Hepatocyte (in vitro differentiated cells): ENCODE measurements around the gene GRB10. TPM values are rescaled to one million over a fixed set of nuclear protein-coding genes. Genes with fewer than 3 reads are reported as not detected.

Source experiments
- DNase-seq: peaks from one replicate; pipeline ENCODE4 v3.0.0-alpha.2; 2016; ENCODE audit warnings: low spot score
- H2AFZ ChIP-seq: fragments of 200-600 bp; sonication (generic); 2 replicates; pipeline ENCODE4 v1.6.0; 2016; ENCODE audit warnings: antibody characterized with exemption, mild to moderate bottlenecking
- H3K27ac ChIP-seq: fragments of 200-600 bp; sonication (generic); 2 replicates; pipeline ENCODE4 v1.5.1; 2016; ENCODE audit warnings: mild to moderate bottlenecking
- H3K27me3 ChIP-seq: fragments of 200-600 bp; sonication (generic); 2 replicates; pipeline ENCODE4 v1.6.1; 2016
- H3K36me3 ChIP-seq: fragments of 200-600 bp; sonication (generic); replicated peaks from 2 replicates; pipeline ENCODE4 v1.5.1; 2016; ENCODE audit warnings: low read depth; ENCODE audit not compliant: insufficient read depth
- H3K4me1 ChIP-seq: fragments of 200-600 bp; sonication (generic); 2 replicates; pipeline ENCODE4 v1.5.1; 2016; ENCODE audit warnings: mild to moderate bottlenecking, moderate library complexity; ENCODE audit not compliant: insufficient read depth
- H3K4me2 ChIP-seq: fragments of 200-600 bp; sonication (generic); 2 replicates; pipeline ENCODE4 v1.6.0; 2016
- H3K4me3 ChIP-seq: fragments of 200-600 bp; sonication (generic); 2 replicates; pipeline ENCODE4 v1.5.1; 2016; ENCODE audit warnings: mild to moderate bottlenecking
- H3K79me2 ChIP-seq: fragments of 200-600 bp; sonication (generic); 2 replicates; pipeline ENCODE4 v1.6.0; 2017; ENCODE audit warnings: mild to moderate bottlenecking
- H3K9me2 ChIP-seq: fragments of 200-600 bp; sonication (generic); replicated peaks from 2 replicates; pipeline ENCODE4 v1.6.0; 2017; ENCODE audit warnings: mild to moderate bottlenecking; ENCODE audit not compliant: insufficient read depth
- H3K9me3 ChIP-seq: fragments of 200-600 bp; sonication (generic); 2 replicates; pipeline ENCODE4 v1.5.1; 2016; ENCODE audit warnings: low read depth, mild to moderate bottlenecking
- H4K20me1 ChIP-seq: fragments of 200-600 bp; sonication (generic); 2 replicates; pipeline ENCODE4 v1.6.0; 2016; ENCODE audit warnings: mild to moderate bottlenecking; ENCODE audit not compliant: insufficient read depth, poor library complexity, severe bottlenecking
- CTCF ChIP-seq: fragments of 200-600 bp; sonication (generic); IDR thresholded peaks from 2 replicates; pipeline ENCODE4 v1.5.1; 2016; ENCODE audit warnings: antibody characterized with exemption, mild to moderate bottlenecking; ENCODE audit not compliant: poor library complexity
- EZH2 ChIP-seq: fragments of 200-600 bp; sonication (generic); IDR thresholded peaks from 2 replicates; pipeline ENCODE4 v1.6.1; 2016; ENCODE audit warnings: antibody characterized with exemption, mild to moderate bottlenecking, borderline replicate concordance
- EZH2phosphoT487 ChIP-seq: fragments of 200-600 bp; sonication (generic); IDR thresholded peaks from one replicate; pipeline ENCODE4 v1.6.1; 2018; ENCODE audit warnings: antibody characterized with exemption, mild to moderate bottlenecking, low read depth, moderate library complexity; ENCODE audit not compliant: unreplicated experiment, severe bottlenecking
- WGBS: methylation state at CpG from one replicate; pipeline ENCODE4 v1.1.6; 2016; ENCODE audit warnings: low lambda C conversion rate; ENCODE audit errors: missing lambda C conversion rate; 5-methylcytosine and 5-hydroxymethylcytosine counted together
- polyA plus RNA-seq: library from polyadenylated mRNA; unstranded; fragments of >200 nt; fragmentation: Nextera tagmentation; extraction: Ambion mirVana; gene quantifications from 2 replicates; pipeline ENCODE4 v1.2.1, GENCODE V29; 2016
- total RNA-seq: library from RNA; depleted of rRNA; stranded (reverse); fragments of >200 nt; gene quantifications from 2 replicates; pipeline ENCODE4 v1.2.3, GENCODE V29; 2014

Gene GRB10
- total and polyA plus RNA-seq, 2 experiments from 2014 or later = 47.6 to 65.9 TPM

GRCh38 chr7:50711271-50712175 is 71.2 kb downstream of the GRB10 start:
- Histone ChIP-seq H3K4me1 (no peaks in the 10 kb centered on the region), H3K79me2 (peaks cover 96% of the 10 kb centered on the region), H3K36me3 (no peaks in the 10 kb centered on the region), H3K9me2 (no peaks in the 10 kb centered on the region), H3K27me3 (no peaks in the 10 kb centered on the region), H3K27ac (no peak overlapping the region), H3K4me3 (no peak overlapping the region), H4K20me1 (peaks cover 53% of the 10 kb centered on the region), H2AFZ (no peak overlapping the region), H3K4me2 (no peak overlapping the region), H3K9me3 (no peaks in the 10 kb centered on the region)
- DNase-seq = no peak
- TF ChIP-seq EZH2phosphoT487 = no peak
- WGBS = 90% methylated on average over 14 of the region's 14 CpGs

- Histone ChIP-seq H3K79me2 (peaks cover 96% of the 10 kb centered on the region), H3K4me3 (no peak overlapping the region), H3K27ac (no peak overlapping the region), H3K9me2 (no peaks in the 10 kb centered on the region), H2AFZ (no peak overlapping the region), H3K9me3 (no peaks in the 10 kb centered on the region), H3K4me2 (no peak overlapping the region), H4K20me1 (peaks cover 59% of the 10 kb centered on the region), H3K4me1 (no peaks in the 10 kb centered on the region), H3K36me3 (no peaks in the 10 kb centered on the region), H3K27me3 (no peaks in the 10 kb centered on the region)
- no peak for TF ChIP-seq EZH2
- no peak for TF ChIP-seq CTCF
- TF ChIP-seq EZH2phosphoT487 = no peak
- DNase-seq = no peak
- 88% methylated on average over 15 of the region's 15 CpGs for WGBS
Observed at GRCh38 chr7:50710441-50711154, 72.1 kb downstream of the GRB10 start.

- H3K4me2 ChIP-seq = no peak overlapping the region
- no peaks in the 10 kb centered on the region for H3K9me2 ChIP-seq
- WGBS = 91% methylated on average over 7 of the region's 7 CpGs
- no peak overlapping the region for H2AFZ ChIP-seq
- H3K36me3 ChIP-seq = no peaks in the 10 kb centered on the region
- no peak overlapping the region for H3K4me3 ChIP-seq
- peaks cover 57% of the 10 kb centered on the region for H4K20me1 ChIP-seq
- no peaks in the 10 kb centered on the region for H3K4me1 ChIP-seq
- H3K79me2 ChIP-seq = peaks cover 94% of the 10 kb centered on the region
- H3K9me3 ChIP-seq = no peaks in the 10 kb centered on the region
- H3K27me3 ChIP-seq = no peaks in the 10 kb centered on the region
- TF ChIP-seq EZH2 = no peak
- DNase-seq = no peak
- H3K27ac ChIP-seq = no peak overlapping the region
Observed at GRCh38 chr7:50709151-50709550, 73.5 kb downstream of the GRB10 start.

GRCh38 chr7:50707236-50708006 is 75.3 kb downstream of the GRB10 start:
- Histone ChIP-seq H3K79me2 (peaks cover 92% of the 10 kb centered on the region), H3K27me3 (no peaks in the 10 kb centered on the region), H3K36me3 (no peaks in the 10 kb centered on the region), H3K9me3 (no peaks in the 10 kb centered on the region), H2AFZ (no peak overlapping the region), H4K20me1 (peaks cover 45% of the 10 kb centered on the region), H3K4me1 (no peaks in the 10 kb centered on the region), H3K9me2 (no peaks in the 10 kb centered on the region), H3K4me3 (no peak overlapping the region), H3K4me2 (no peak overlapping the region), H3K27ac (no peak overlapping the region)
- WGBS = 91% methylated on average over 9 of the region's 9 CpGs
- no peak for DNase-seq
- no peak for TF ChIP-seq EZH2phosphoT487
- no peak for TF ChIP-seq EZH2
- TF ChIP-seq CTCF = no peak
